Suprapubic skin (tissue), 4 donors: ENCODE measurements around the gene DCLRE1B. TPM values are rescaled to one million over a fixed set of nuclear protein-coding genes. Genes with fewer than 3 reads are reported as not detected.

Experiments
- DNase-seq, 2 donors: peaks; one replicate each; pipeline ENCODE4 v3.0.0-alpha.2; 2019; ENCODE audit warnings: low spot score in 2 of 2
- H3K27ac ChIP-seq: fragments of 200-600 bp; sonication (generic); one replicate; pipeline ENCODE4 v1.5.1; 2019
- H3K27me3 ChIP-seq: fragments of 200-600 bp; sonication (generic); one replicate; pipeline ENCODE4 v1.5.1; 2019
- H3K36me3 ChIP-seq: fragments of 200-600 bp; sonication (generic); one replicate; pipeline ENCODE4 v1.5.1; 2019
- H3K4me1 ChIP-seq: fragments of 200-600 bp; sonication (generic); one replicate; pipeline ENCODE4 v1.5.1; 2019
- H3K4me3 ChIP-seq: fragments of 200-600 bp; sonication (generic); one replicate; pipeline ENCODE4 v1.5.1; 2019; ENCODE audit warnings: mild to moderate bottlenecking
- H3K9me3 ChIP-seq: fragments of 200-600 bp; sonication (generic); one replicate; pipeline ENCODE4 v1.5.1; 2019
- CTCF ChIP-seq, 2 donors: fragments of 200-600 bp in 1 of 2; fragments of 450-650 bp in 1 of 2; sonication (generic) in 1 of 2; IDR thresholded peaks; one replicate each; pipeline ENCODE4 v1.5.1; 2016 to 2019; ENCODE audit warnings: antibody characterized with exemption in 2 of 2, mild to moderate bottlenecking in 1 of 2, moderate library complexity in 1 of 2
- EP300 ChIP-seq: sonication (generic); formaldehyde crosslinking; IDR thresholded peaks from one replicate; pipeline ENCODE4 v1.6.1; 2017; ENCODE audit warnings: antibody characterized with exemption
- POLR2A ChIP-seq, 2 donors: fragments of 450-650 bp; IDR thresholded peaks; one replicate each; pipeline ENCODE4 v1.6.1; 2017; ENCODE audit warnings: antibody characterized with exemption in 2 of 2, mild to moderate bottlenecking in 2 of 2, moderate library complexity in 2 of 2
- POLR2AphosphoS5 ChIP-seq, 3 donors: sonication (generic); formaldehyde crosslinking; IDR thresholded peaks; one replicate each; pipeline ENCODE4 v1.6.1; 2017; ENCODE audit warnings: antibody characterized with exemption in 3 of 3
- WGBS: methylation state at CpG from one replicate; pipeline ENCODE4 v1.1.5; 2018; 5-methylcytosine and 5-hydroxymethylcytosine counted together
- total RNA-seq, 4 donors: library from RNA; depleted of rRNA; stranded (reverse); fragments of >200 nt; gene quantifications; one replicate each; pipeline ENCODE4 v1.1.0, GENCODE V29; 2016

The DCLRE1B gene
- total RNA-seq, 4 donors from 2014 or later, result 4.3 to 8.9 (median 6.3) TPM

- H3K4me3 ChIP-seq, result no peak overlapping the region
- no peak overlapping the region for H3K27ac ChIP-seq
- no peaks in the 10 kb centered on the region for H3K36me3 ChIP-seq
- no peak for DNase-seq
- WGBS, result 94% methylated on average over 5 of the region's 5 CpGs
- peaks cover 12% of the 10 kb centered on the region for H3K4me1 ChIP-seq
- no peaks in the 10 kb centered on the region for H3K9me3 ChIP-seq
- H3K27me3 ChIP-seq, result no peaks in the 10 kb centered on the region
- TF ChIP-seq POLR2AphosphoS5 (IDR thresholded peaks at IDR 0.05) (no peak), EP300 (no peak), POLR2A (IDR thresholded peaks at IDR 0.05) (no peak), CTCF (IDR thresholded peaks at IDR 0.05) (no peak)
These were observed 28.9 kb upstream of the DCLRE1B start for GRCh38 chr1:113876176-113876575.

GRCh38 chr1:113879739-113880038, 25.4 kb upstream of the DCLRE1B start:
- Histone ChIP-seq H3K9me3 (no peaks in the 10 kb centered on the region), H3K27me3 (no peaks in the 10 kb centered on the region), H3K4me1 (no peaks in the 10 kb centered on the region), H3K27ac (no peak overlapping the region), H3K36me3 (no peaks in the 10 kb centered on the region), H3K4me3 (no peak overlapping the region)
- TF ChIP-seq POLR2AphosphoS5 (IDR thresholded peaks at IDR 0.05), result no peak
- no peak for TF ChIP-seq EP300
- TF ChIP-seq CTCF (IDR thresholded peaks at IDR 0.05), result no peak
- no peak for TF ChIP-seq POLR2A (IDR thresholded peaks at IDR 0.05)
- WGBS, result 93% methylated on average over 4 of the region's 4 CpGs
- DNase-seq, result no peak

GRCh38 chr1:113881661-113882060, 23.5 kb upstream of the DCLRE1B start:
- 79% methylated on average over 2 of the region's 2 CpGs for whole genome bisulfite sequencing
- Histone ChIP-seq H3K4me1 (no peaks in the 10 kb centered on the region), H3K4me3 (no peak overlapping the region), H3K27ac (no peak overlapping the region), H3K36me3 (no peaks in the 10 kb centered on the region), H3K9me3 (no peaks in the 10 kb centered on the region), H3K27me3 (no peaks in the 10 kb centered on the region)
- no peak for DNase-seq
- TF ChIP-seq POLR2A (IDR thresholded peaks at IDR 0.05) (no peak), EP300 (no peak), POLR2AphosphoS5 (IDR thresholded peaks at IDR 0.05) (no peak), CTCF (IDR thresholded peaks at IDR 0.05) (no peak)

- TF ChIP-seq CTCF (IDR thresholded peaks at IDR 0.05) (no peak), EP300 (no peak), POLR2A (IDR thresholded peaks at IDR 0.05) (no peak), POLR2AphosphoS5 (IDR thresholded peaks at IDR 0.05) (no peak)
- Histone ChIP-seq H3K4me1 (no peaks in the 10 kb centered on the region), H3K27ac (no peak overlapping the region), H3K4me3 (no peak overlapping the region), H3K9me3 (no peaks in the 10 kb centered on the region), H3K36me3 (no peaks in the 10 kb centered on the region), H3K27me3 (no peaks in the 10 kb centered on the region)
- no peak for DNase-seq
- WGBS, result 79% methylated on average over 16 of the region's 17 CpGs
These were observed 18.4 kb upstream of the DCLRE1B start for GRCh38 chr1:113886417-113887401.

- H3K4me3 ChIP-seq, result no peak within 1 kb of the TSS
- 58% methylated on average over 6 of the region's 6 CpGs for WGBS
- H3K9me3 ChIP-seq, result no peaks in the 10 kb centered on the region
- no peaks in the 10 kb centered on the region for H3K36me3 ChIP-seq
- no peaks in the 10 kb centered on the region for H3K4me1 ChIP-seq
- TF ChIP-seq EP300, result no peak
- no peak for TF ChIP-seq CTCF (IDR thresholded peaks at IDR 0.05)
- TF ChIP-seq POLR2A (IDR thresholded peaks at IDR 0.05), result no peak
- TF ChIP-seq POLR2AphosphoS5 (IDR thresholded peaks at IDR 0.05), result no peak
- H3K27me3 ChIP-seq, result no peaks in the 10 kb centered on the region
- DNase-seq, result no peak
- H3K27ac ChIP-seq, result no peak within 1 kb of the TSS
These were observed 17.5 kb upstream of the DCLRE1B start, which contains the start of gene BCL2L15 for GRCh38 chr1:113887402-113888175. Gene BCL2L15, minus strand, starts transcription at chr1:113887581. Its CDS starts 206 bp downstream, at chr1:113887375.
